GM06990 (cell line): Measurements from ENCODE around the gene KRT36.

Experiments used
- DNase-seq: peaks from one replicate; pipeline ENCODE4 v3.0.0-alpha.2; 2011; ENCODE audit not compliant: insufficient read length; ENCODE audit errors: extremely low read depth
- H3K27me3 ChIP-seq: replicated peaks from 2 replicates; pipeline ENCODE4 v1.6.0; 2011; ENCODE audit warnings: low read length; ENCODE audit not compliant: control insufficient read depth, insufficient read depth
- H3K36me3 ChIP-seq: 2 replicates; pipeline ENCODE4 v1.5.1; 2011; ENCODE audit warnings: low read length; ENCODE audit not compliant: control insufficient read depth, insufficient read depth
- H3K4me3 ChIP-seq: replicated peaks from 2 replicates; pipeline ENCODE4 v1.5.1; 2011; ENCODE audit warnings: low read depth, mild to moderate bottlenecking, control low read depth, low read length
- TF ChIP-seq, protein P1 (sequence below): IDR thresholded peaks from 2 replicates; pipeline ENCODE4 v1.5.1; 2011; ENCODE audit warnings: low read length, control low read depth, mild to moderate bottlenecking, inconsistent platforms; ENCODE audit not compliant: insufficient read depth, poor library complexity, severe bottlenecking

Gene KRT36

DNA sequence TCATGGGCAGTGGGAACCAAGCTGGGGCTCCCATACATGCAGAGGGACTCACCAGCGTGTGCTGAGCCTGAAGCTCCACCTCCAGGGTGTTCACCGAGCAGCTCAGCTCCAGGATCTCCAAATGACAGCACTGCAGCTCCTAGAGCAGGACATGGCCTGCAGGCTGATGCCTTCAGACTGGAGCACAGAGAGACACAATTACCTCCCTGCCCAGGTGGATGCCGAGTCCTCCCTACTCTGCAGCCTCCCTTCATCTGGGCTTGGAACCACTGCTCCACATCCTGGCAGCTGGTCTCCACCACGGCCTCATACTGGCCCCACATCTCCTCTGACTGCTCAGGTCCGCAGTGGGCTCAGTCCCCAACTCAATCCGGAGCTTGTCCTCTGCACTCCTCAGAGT lies 40.7 kb downstream of the KRT36 start:
- no peaks in the 10 kb centered on the region for H3K36me3 ChIP-seq
- TF ChIP-seq, protein P1, sequence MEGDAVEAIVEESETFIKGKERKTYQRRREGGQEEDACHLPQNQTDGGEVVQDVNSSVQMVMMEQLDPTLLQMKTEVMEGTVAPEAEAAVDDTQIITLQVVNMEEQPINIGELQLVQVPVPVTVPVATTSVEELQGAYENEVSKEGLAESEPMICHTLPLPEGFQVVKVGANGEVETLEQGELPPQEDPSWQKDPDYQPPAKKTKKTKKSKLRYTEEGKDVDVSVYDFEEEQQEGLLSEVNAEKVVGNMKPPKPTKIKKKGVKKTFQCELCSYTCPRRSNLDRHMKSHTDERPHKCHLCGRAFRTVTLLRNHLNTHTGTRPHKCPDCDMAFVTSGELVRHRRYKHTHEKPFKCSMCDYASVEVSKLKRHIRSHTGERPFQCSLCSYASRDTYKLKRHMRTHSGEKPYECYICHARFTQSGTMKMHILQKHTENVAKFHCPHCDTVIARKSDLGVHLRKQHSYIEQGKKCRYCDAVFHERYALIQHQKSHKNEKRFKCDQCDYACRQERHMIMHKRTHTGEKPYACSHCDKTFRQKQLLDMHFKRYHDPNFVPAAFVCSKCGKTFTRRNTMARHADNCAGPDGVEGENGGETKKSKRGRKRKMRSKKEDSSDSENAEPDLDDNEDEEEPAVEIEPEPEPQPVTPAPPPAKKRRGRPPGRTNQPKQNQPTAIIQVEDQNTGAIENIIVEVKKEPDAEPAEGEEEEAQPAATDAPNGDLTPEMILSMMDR, result no peak
- H3K27me3 ChIP-seq, result no peaks in the 10 kb centered on the region; the same call in none of the 2 replicates
- no peak for DNase-seq
- H3K4me3 ChIP-seq, result no peak overlapping the region

DNA sequence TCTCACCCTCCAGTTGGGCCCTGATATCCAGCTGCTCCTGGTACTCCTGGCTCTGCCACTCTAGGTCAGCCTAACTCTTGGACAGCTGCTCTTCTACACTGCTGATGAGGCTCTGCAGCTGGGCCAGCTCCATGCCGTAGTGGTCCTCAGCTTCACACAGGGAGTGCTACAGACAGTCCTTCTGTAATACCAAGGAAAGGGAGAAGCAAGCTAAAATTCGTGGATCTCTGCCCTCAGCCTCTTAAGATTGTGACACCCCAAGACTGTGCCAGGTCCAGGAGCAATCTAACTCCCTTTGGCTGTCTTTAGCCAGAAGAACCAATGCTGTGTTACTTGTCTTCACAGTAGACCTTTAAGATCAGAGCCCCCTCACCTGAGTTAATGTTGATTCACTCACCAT lies 41.2 kb downstream of the KRT36 start:
- H3K27me3 ChIP-seq, result no peaks in the 10 kb centered on the region; the same call in none of the 2 replicates
- no peak for DNase-seq
- TF ChIP-seq, protein P1, result no peak
- no peak overlapping the region for H3K4me3 ChIP-seq
- H3K36me3 ChIP-seq, result no peaks in the 10 kb centered on the region

DNA sequence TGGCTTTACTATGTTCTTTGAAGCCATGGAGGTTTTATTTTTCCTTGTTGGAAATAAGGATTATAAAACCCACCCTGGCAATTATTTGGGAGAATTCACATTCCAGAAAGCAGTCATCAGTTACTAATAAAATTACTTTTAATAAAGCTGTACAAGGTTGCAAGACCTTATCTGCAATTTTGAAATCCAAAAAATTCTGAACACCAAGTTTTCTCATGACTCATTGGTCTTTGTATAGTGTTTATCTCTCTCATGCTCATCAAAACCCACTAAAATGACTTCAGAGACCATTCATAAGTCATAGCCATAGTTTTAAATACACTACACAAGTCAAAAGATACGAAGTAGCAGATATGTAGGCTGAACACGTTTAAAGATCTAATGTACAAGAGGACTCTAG lies 42.9 kb downstream of the KRT36 start:
- H3K4me3 ChIP-seq, result no peak overlapping the region
- DNase-seq, result no peak
- no peaks in the 10 kb centered on the region for H3K36me3 ChIP-seq
- TF ChIP-seq, protein P1, result no peak
- no peaks in the 10 kb centered on the region; the same call in 1 of the 2 replicates for H3K27me3 ChIP-seq

DNA sequence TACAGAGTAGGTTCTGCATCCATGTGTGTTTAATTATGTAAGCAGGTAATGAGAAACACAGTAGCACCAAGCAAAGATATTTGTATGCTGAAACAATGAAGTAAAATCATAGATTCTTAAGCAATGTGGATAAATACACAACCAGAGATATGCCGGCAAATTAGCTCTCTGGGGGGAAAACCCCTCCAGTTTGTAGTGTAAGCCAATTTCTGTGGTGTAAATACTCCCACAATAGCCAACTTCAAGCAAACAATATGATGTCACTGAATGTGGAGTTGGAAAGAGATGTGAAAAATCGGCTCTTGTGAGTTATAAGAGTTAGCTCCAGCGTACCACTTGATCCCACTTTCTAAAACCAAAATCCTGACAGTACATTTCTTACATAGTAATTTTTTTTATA lies 45.1 kb downstream of the KRT36 start:
- no peak for DNase-seq
- Histone ChIP-seq H3K27me3 (no peaks in the 10 kb centered on the region; the same call in 1 of the 2 replicates), H3K36me3 (no peaks in the 10 kb centered on the region), H3K4me3 (no peak overlapping the region)
- TF ChIP-seq, protein P1, result no peak

DNA sequence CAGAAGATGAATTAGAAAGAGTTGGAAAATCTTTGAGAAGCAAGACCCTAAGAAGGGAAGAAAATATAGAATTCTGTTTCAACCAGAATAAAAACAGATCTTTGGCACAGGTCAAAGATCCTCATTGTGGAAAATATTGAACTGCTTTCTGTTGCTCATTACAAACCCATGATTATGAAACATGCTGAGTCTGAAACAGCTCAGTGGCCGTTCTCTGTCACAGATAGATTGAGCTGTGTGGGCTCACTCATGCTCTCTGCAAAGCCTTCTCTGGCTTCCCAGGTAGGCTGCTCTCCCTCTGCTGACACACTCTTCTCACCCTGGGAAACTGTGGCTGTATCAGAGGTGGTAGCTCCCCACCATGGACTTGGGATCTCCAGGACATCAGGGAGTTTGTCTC lies 45.5 kb downstream of the KRT36 start:
- no peak for DNase-seq
- TF ChIP-seq, protein P1, result no peak
- no peaks in the 10 kb centered on the region; the same call in 1 of the 2 replicates for H3K27me3 ChIP-seq
- H3K36me3 ChIP-seq, result no peaks in the 10 kb centered on the region
- no peak overlapping the region for H3K4me3 ChIP-seq

DNA sequence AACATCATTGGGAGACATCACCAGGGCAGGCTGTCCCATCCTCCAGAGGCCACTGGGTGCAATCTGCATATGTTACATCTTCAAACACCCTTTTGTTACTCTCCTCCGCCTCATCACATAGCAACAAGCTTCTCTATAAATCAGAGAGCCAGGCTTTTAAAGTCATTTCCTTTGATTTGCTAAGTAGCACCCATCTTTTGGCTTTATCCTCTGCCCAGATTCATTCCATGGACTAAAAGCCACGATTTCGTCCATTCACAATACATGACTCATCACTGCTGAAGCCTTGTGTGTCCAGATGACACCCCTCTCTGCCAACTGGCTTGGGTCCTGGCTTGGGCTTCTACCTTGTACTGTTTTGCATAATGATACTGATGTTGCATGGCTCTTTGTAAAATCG lies 47.0 kb downstream of the KRT36 start:
- TF ChIP-seq, protein P1, result no peak
- Histone ChIP-seq H3K27me3 (no peaks in the 10 kb centered on the region), H3K4me3 (no peak overlapping the region), H3K36me3 (no peaks in the 10 kb centered on the region)
- DNase-seq, result no peak
